GM20000 (cell line): Measurements from ENCODE around the gene CLDN4.

Experiments
- DNase-seq: peaks from one replicate; pipeline ENCODE4 v3.0.0; 2012; ENCODE audit warnings: low spot score
- TF ChIP-seq, protein P1 (sequence below): IDR thresholded peaks from 2 replicates; pipeline ENCODE4 v1.5.1; 2012; ENCODE audit warnings: mild to moderate bottlenecking, control low read depth; ENCODE audit errors: extremely low read depth, missing control alignments

CLDN4 gene

DNA sequence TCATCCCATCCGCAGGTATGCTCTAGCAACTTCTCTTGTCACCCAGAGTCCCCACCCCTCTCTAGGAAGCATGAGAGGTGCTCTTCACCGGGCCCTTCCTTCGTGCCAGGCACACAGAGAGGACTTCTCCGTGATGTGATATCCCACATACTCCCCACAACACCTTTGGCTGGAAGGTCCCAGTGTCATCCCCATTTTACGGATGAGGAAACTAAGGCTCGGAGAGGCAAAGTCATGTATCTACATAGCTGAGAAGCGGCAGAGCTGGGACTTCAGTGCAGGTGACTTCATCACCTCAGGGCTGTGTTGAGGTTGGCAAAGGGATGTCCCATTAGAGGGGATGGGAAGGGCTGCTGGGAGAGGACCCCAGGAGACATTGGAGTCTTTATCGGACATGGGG is 45.6 kb downstream of the CLDN4 start:
- TF ChIP-seq, protein P1, sequence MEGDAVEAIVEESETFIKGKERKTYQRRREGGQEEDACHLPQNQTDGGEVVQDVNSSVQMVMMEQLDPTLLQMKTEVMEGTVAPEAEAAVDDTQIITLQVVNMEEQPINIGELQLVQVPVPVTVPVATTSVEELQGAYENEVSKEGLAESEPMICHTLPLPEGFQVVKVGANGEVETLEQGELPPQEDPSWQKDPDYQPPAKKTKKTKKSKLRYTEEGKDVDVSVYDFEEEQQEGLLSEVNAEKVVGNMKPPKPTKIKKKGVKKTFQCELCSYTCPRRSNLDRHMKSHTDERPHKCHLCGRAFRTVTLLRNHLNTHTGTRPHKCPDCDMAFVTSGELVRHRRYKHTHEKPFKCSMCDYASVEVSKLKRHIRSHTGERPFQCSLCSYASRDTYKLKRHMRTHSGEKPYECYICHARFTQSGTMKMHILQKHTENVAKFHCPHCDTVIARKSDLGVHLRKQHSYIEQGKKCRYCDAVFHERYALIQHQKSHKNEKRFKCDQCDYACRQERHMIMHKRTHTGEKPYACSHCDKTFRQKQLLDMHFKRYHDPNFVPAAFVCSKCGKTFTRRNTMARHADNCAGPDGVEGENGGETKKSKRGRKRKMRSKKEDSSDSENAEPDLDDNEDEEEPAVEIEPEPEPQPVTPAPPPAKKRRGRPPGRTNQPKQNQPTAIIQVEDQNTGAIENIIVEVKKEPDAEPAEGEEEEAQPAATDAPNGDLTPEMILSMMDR: no peak
- DNase-seq: no peak

DNA sequence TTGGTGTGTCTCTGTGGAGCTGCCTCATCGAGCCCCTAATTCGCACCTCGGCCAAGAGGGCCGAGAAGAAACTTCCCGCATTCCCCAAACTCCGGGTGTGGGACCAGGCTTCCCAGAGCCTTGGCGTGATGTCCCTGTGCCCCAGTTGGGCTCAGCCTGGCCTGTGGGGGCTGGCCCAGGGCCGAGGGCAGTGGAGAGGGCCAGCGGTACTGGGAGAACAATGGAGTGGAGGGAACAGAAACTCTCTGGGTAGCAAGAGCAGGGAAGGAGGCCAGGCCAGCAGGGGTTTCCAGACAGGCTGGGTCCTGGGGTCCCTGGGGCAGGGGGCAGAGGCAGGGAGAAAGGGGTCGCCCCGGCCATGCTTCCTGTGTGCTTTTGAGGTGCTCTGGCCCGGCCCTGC is 46.2 kb downstream of the CLDN4 start:
- TF ChIP-seq, protein P1: no peak
- no peak for DNase-seq

DNA sequence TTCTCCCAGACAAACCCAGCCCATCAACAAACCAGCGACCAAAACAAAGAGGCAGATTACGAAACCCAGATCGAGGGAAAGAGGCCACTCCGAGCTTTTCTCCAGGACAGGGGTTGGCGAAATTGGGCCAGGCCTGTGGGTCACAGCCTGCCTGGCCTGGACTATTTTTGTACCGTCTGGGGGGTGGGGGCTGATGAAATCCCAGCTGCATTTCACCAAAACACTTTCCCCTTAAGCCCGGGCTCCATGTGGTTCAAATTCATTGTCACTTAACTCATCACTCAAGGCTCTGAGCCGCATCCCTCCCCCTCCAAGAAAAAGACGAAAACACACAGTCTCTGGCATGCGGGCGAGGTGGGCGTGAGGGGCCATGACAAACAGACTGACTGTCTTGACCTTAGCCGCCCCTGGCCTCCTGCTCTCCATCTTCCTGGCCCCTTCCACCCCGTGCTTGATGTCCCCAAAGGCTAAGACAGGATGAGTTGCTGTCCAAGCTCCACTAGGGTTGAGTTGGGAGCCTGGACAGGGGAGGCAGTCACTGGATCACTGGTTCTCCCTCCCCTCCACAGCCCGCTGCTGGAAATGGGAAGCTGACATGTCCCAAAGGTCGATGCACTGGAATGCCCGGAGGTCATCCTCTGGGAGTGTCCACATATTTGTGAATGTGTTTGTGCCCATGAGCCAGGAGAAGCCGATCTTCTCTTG is 49.3 kb downstream of the CLDN4 start:
- TF ChIP-seq, protein P1: no peak
- DNase-seq: no peak

DNA sequence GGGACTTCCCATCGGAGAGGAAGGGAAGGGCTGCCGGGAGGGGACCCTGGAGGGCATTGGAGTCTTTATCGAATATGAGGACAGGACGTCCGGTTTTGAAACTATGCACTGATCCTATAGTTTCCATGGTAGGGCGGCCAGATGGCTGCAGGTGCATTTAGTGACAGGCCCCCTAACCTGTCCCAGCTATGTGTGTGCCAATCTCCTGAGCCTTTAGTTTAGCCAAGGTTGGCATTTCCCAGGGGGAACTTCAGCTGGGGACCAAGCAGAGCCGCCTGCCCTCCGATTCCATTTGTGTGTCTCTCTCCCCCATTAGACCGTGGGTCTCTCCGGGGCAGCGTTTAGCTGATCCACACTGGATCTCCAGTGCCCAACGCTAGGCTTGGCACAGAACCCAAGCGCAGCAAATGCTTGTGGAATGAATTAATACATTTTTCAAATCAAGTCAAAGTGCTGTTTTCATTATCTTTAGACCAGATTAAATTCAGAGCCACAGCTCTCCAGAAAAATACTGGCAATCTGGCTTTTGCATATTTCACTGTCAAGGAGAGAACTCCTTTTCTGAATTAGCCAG is 50.0 kb downstream of the CLDN4 start:
- no peak for DNase-seq
- TF ChIP-seq, protein P1: no peak

DNA sequence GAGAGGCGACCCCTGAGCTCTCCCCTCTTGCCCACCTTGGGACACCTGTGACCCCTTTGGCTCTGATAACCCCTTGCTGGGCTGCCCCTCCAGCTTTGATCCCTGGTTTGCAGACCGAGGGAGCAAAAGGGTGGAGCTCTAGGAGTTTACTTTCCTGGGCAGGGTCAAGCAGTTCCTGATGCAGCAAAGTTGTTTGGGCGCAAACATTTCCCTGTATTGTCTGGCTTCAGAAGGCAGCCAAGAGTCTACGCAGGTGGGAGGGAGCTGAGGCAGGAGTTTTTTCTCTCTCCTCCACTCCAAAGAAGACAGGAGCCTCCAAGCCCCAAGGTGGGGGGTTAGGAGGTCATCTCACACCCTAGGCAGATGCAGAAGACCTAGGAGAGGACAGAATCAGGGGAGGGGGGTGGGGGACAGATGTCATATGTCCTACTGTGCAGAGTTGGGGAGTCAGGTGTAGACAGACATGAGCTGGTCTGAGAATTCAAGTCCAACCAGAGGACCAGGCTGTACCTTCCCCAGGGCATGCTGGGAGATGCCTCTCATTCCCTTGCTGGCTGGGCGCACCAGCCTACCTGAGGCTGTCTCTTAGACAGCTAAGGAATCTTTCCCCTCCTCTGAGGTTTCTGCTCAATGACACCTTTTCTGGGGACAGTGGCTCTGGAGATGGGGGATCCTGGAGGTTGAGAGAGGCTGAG is 50.7 kb downstream of the CLDN4 start:
- DNase-seq: no peak
- TF ChIP-seq, protein P1: no peak

DNA sequence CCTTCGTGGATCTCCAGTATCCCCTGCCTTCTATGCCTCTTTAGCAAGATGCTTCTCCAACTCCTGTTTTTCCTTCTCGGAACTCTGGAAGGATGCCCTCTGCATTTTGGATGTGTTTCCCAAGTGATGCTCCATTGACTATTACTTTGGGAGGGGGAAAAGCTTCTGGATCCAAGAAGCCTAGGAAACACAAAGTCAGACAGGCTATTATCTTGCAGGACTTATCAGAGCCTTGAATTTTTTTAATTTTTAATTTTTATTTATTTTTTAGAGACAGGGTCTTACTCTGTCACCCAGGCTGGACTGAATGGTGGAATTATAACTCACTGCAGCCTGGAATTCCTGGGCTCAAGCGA is 51.2 kb downstream of the CLDN4 start:
- DNase-seq: no peak
- TF ChIP-seq, protein P1: no peak
